ENCODE measurements around the gene MVK. TPM values are rescaled to one million over a fixed set of nuclear protein-coding genes. Genes with fewer than 3 reads are reported as not detected.

The MVK gene
- total RNA-seq, 1 experiment from 2014 or later, result 28.9 TPM

DNA sequence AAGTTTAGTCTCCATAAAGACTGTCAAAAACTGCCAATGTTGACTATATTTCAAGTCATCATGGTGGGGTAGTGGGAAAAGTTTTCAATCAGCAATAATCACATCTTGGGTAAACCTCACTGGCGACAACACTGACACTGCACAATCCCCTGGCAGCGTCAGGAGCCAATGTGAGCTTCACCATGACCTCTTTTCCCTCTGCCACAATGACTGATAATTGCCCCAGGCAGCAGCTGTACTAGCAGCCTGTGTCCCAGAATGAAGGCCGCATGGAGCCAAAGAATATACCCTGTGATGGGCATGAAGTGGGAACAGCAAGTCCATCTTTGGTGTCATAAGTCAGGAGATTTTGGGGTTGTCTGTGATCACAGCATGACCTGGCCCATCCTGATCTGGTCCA is 5.6 kb upstream of the MVK start:
- no peak for TF ChIP-seq CTCF (IDR thresholded peaks at IDR 0.05; ENCODE audit: insufficient read depth in 1 of 2, low read depth in 1 of 2, low read length in 1 of 2, severe bottlenecking in 1 of 2, unreplicated experiment in 1 of 2)
- intact Hi-C loops (cut with micrococcal nuclease; ENCODE audit: unreplicated experiment), result no loop called here
- BruUV-seq (replicated peaks), result no TSS peak
- peaks cover 3% of the 10 kb centered on the region for H3K36me3 ChIP-seq (ENCODE audit: control insufficient read depth, insufficient read depth, low read length)
- H3K9me3 Mint-ChIP-seq (ENCODE audit: unreplicated experiment), result no peaks in the 10 kb centered on the region
- H3K4me1 ChIP-seq, result no peaks in the 10 kb centered on the region; the same call in 1 of the 2 replicates
- no peaks in the 10 kb centered on the region for H3K9me3 ChIP-seq
- no peak overlapping the region for H3K4me3 Mint-ChIP-seq (ENCODE audit: unreplicated experiment)
- H3K27ac Mint-ChIP-seq (ENCODE audit: unreplicated experiment), result no peak overlapping the region
- no peaks in the 10 kb centered on the region for H3K27me3 Mint-ChIP-seq (ENCODE audit: insufficient read depth, unreplicated experiment)
- ChIA-PET POLR2A (no interaction called here), CTCF (interaction anchor here (0.7 kb wide), 1 partner anchor 1002 kb away, joined by 3 read pairs; no protein-coding TSS in a partner anchor)
- H3K27me3 ChIP-seq (replicated peaks; ENCODE audit: control insufficient read depth, insufficient read depth, low read length), result no peaks in the 10 kb centered on the region
- H3K36me3 Mint-ChIP-seq (ENCODE audit: insufficient read depth, unreplicated experiment), result peaks cover 54% of the 10 kb centered on the region
- H3K4me1 Mint-ChIP-seq (ENCODE audit: low read depth, unreplicated experiment), result no peaks in the 10 kb centered on the region
- no peak overlapping the region for H3K4me3 ChIP-seq (ENCODE audit: low read depth, low read length)
- DNase-seq, result no peak

GRCh38 chr12:109568486-109568885 is 5.1 kb upstream of the MVK start:
- no peak for DNase-seq
- Mint-ChIP-seq H3K4me1 (ENCODE audit: low read depth, unreplicated experiment) (no peaks in the 10 kb centered on the region), H3K27me3 (ENCODE audit: insufficient read depth, unreplicated experiment) (no peaks in the 10 kb centered on the region), H3K4me3 (ENCODE audit: unreplicated experiment) (no peak overlapping the region), H3K9me3 (ENCODE audit: unreplicated experiment) (no peaks in the 10 kb centered on the region), H3K36me3 (ENCODE audit: insufficient read depth, unreplicated experiment) (peaks cover 54% of the 10 kb centered on the region), H3K27ac (ENCODE audit: unreplicated experiment) (no peak overlapping the region)
- H3K27me3 ChIP-seq (replicated peaks; ENCODE audit: control insufficient read depth, insufficient read depth, low read length), result no peaks in the 10 kb centered on the region
- intact Hi-C loops (cut with micrococcal nuclease; ENCODE audit: unreplicated experiment), result no loop called here
- no peaks in the 10 kb centered on the region; the same call in 1 of the 2 replicates for H3K4me1 ChIP-seq
- no TSS peak for BruUV-seq (replicated peaks)
- CTCF ChIA-PET, result interaction anchor here (0.7 kb wide), 1 partner anchor 1002 kb away, joined by 3 read pairs; no protein-coding TSS in a partner anchor
- peaks cover under 1% of the 10 kb centered on the region for H3K36me3 ChIP-seq (ENCODE audit: control insufficient read depth, insufficient read depth, low read length)
- no peak for TF ChIP-seq CTCF (IDR thresholded peaks at IDR 0.05; ENCODE audit: insufficient read depth in 1 of 2, low read depth in 1 of 2, low read length in 1 of 2, severe bottlenecking in 1 of 2, unreplicated experiment in 1 of 2)
- H3K4me3 ChIP-seq (ENCODE audit: low read depth, low read length), result no peak overlapping the region
- H3K9me3 ChIP-seq, result no peaks in the 10 kb centered on the region
- POLR2A ChIA-PET, result no interaction called here

- no peaks in the 10 kb centered on the region for H3K9me3 Mint-ChIP-seq (ENCODE audit: unreplicated experiment)
- H3K4me3 Mint-ChIP-seq (ENCODE audit: unreplicated experiment), result no peak overlapping the region
- H3K4me1 ChIP-seq, result no peaks in the 10 kb centered on the region; the same call in 1 of the 2 replicates
- no peaks in the 10 kb centered on the region; the same call in 1 of the 2 replicates for H3K36me3 ChIP-seq (ENCODE audit: control insufficient read depth, insufficient read depth, low read length)
- no peaks in the 10 kb centered on the region for H3K27me3 ChIP-seq (replicated peaks; ENCODE audit: control insufficient read depth, insufficient read depth, low read length)
- H3K27me3 Mint-ChIP-seq (ENCODE audit: insufficient read depth, unreplicated experiment), result no peaks in the 10 kb centered on the region
- no peak overlapping the region for H3K27ac Mint-ChIP-seq (ENCODE audit: unreplicated experiment)
- no peak overlapping the region for H3K4me3 ChIP-seq (ENCODE audit: low read depth, low read length)
- ChIA-PET CTCF (no interaction called here), POLR2A (interaction anchor here (0.6 kb wide), 1 partner anchor 11 kb away, joined by 4 read pairs; no protein-coding TSS in a partner anchor)
- intact Hi-C loops (cut with micrococcal nuclease; ENCODE audit: unreplicated experiment), result loop anchor here (2.0 to 5.0 kb wide), 2 partner anchors 53 to 1170 kb away; partner anchors contain the start of gene PPP1CC
- peaks cover 48% of the 10 kb centered on the region for H3K36me3 Mint-ChIP-seq (ENCODE audit: insufficient read depth, unreplicated experiment)
- BruUV-seq (replicated peaks), result no TSS peak
- H3K9me3 ChIP-seq, result no peaks in the 10 kb centered on the region
- DNase-seq, result no peak
- no peaks in the 10 kb centered on the region for H3K4me1 Mint-ChIP-seq (ENCODE audit: low read depth, unreplicated experiment)
- no peak for TF ChIP-seq CTCF (IDR thresholded peaks at IDR 0.05; ENCODE audit: insufficient read depth in 1 of 2, low read depth in 1 of 2, low read length in 1 of 2, severe bottlenecking in 1 of 2, unreplicated experiment in 1 of 2)
These were observed 1.7 kb upstream of the MVK start for GRCh38 chr12:109571773-109572505.

Measured in Caco-2 (cell line).